ENCODE data around the gene RIMBP2.

Gene RIMBP2

GRCh38 chr12:130456375-130457199 lies 259.5 kb downstream of the RIMBP2 start:
- peak; percentile 19 for DNase-seq

- no peak for DNase-seq
Observed at GRCh38 chr12:130455161-130455560, 260.9 kb downstream of the RIMBP2 start.

GRCh38 chr12:130454296-130454695 lies 261.8 kb downstream of the RIMBP2 start:
- no peak for DNase-seq

- no peak for DNase-seq
Observed at GRCh38 chr12:130452546-130452945, 263.6 kb downstream of the RIMBP2 start.

GRCh38 chr12:130451001-130451930 lies 264.8 kb downstream of the RIMBP2 start:
- DNase-seq: no peak

- no peak for DNase-seq
Observed at GRCh38 chr12:130449291-130449690, 266.8 kb downstream of the RIMBP2 start.

GRCh38 chr12:130448044-130448821 lies 267.9 kb downstream of the RIMBP2 start:
- DNase-seq: no peak

GRCh38 chr12:130447655-130447965 lies 268.5 kb downstream of the RIMBP2 start:
- no peak for DNase-seq

GRCh38 chr12:130446846-130447654 lies 269.0 kb downstream of the RIMBP2 start:
- DNase-seq: no peak

- DNase-seq: no peak
Observed at GRCh38 chr12:130444986-130445385, 271.1 kb downstream of the RIMBP2 start.

GRCh38 chr12:130444061-130444460 lies 272.0 kb downstream of the RIMBP2 start:
- DNase-seq: no peak

GRCh38 chr12:130441771-130442760 lies 274.0 kb downstream of the RIMBP2 start:
- DNase-seq: no peak

GRCh38 chr12:130440411-130441080 lies 275.6 kb downstream of the RIMBP2 start:
- no peak for DNase-seq

- no peak for DNase-seq
Observed at GRCh38 chr12:130439250-130439649, 276.8 kb downstream of the RIMBP2 start.

- no peak for DNase-seq
Observed at GRCh38 chr12:130438711-130439110, 277.4 kb downstream of the RIMBP2 start.

- no peak for DNase-seq
Observed at GRCh38 chr12:130438243-130438620, 277.9 kb downstream of the RIMBP2 start.

GRCh38 chr12:130437555-130438242 lies 278.4 kb downstream of the RIMBP2 start:
- no peak for DNase-seq

GRCh38 chr12:130436741-130437501 lies 279.2 kb downstream of the RIMBP2 start:
- DNase-seq: no peak

GRCh38 chr12:130435826-130436225 lies 280.3 kb downstream of the RIMBP2 start:
- DNase-seq: no peak
